BE2C (cell line): ENCODE data around the gene KCNJ6.
"Not testable (repeated sequence)": the region's sequence is repeated elsewhere in the genome, so short reads cannot be mapped to it uniquely, and the experiment has no call there.

Source experiments
- DNase-seq: peaks from one replicate; pipeline ENCODE4 v3.0.0-alpha.2; 2020
- H3K27me3 ChIP-seq: fragments of 250-450 bp; sonication (Bioruptor Pico); 2 replicates; pipeline ENCODE4 v1.5.1; 2020; ENCODE audit warnings: mild to moderate bottlenecking
- H3K36me3 ChIP-seq: fragments of 250-450 bp; sonication (Bioruptor Pico); 2 replicates; pipeline ENCODE4 v1.5.1; 2020; ENCODE audit warnings: mild to moderate bottlenecking
- H3K4me1 ChIP-seq: fragments of 250-450 bp; sonication (Bioruptor Pico); 2 replicates; pipeline ENCODE4 v1.5.1; 2020
- H3K4me3 ChIP-seq: 2 replicates; pipeline ENCODE4 v1.5.1; 2011; ENCODE audit warnings: low read depth, low read length
- H3K9me3 ChIP-seq: fragments of 250-450 bp; sonication (Bioruptor Pico); 2 replicates; pipeline ENCODE4 v1.5.1; 2020
- TF ChIP-seq, protein P1 (sequence below): IDR thresholded peaks from 2 replicates; pipeline ENCODE4 v1.5.1; 2012; ENCODE audit warnings: mild to moderate bottlenecking, low read depth, low read length

Gene KCNJ6

GRCh38 chr21:37932936-37933335, 16.7 kb upstream of the KCNJ6 start:
- Histone ChIP-seq H3K27me3 (no peaks in the 10 kb centered on the region), H3K9me3 (no peaks in the 10 kb centered on the region), H3K4me1 (no peaks in the 10 kb centered on the region), H3K36me3 (no peaks in the 10 kb centered on the region), H3K4me3 (no peak overlapping the region)
- DNase-seq: no peak
- TF ChIP-seq, protein P1, sequence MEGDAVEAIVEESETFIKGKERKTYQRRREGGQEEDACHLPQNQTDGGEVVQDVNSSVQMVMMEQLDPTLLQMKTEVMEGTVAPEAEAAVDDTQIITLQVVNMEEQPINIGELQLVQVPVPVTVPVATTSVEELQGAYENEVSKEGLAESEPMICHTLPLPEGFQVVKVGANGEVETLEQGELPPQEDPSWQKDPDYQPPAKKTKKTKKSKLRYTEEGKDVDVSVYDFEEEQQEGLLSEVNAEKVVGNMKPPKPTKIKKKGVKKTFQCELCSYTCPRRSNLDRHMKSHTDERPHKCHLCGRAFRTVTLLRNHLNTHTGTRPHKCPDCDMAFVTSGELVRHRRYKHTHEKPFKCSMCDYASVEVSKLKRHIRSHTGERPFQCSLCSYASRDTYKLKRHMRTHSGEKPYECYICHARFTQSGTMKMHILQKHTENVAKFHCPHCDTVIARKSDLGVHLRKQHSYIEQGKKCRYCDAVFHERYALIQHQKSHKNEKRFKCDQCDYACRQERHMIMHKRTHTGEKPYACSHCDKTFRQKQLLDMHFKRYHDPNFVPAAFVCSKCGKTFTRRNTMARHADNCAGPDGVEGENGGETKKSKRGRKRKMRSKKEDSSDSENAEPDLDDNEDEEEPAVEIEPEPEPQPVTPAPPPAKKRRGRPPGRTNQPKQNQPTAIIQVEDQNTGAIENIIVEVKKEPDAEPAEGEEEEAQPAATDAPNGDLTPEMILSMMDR: no peak

- Histone ChIP-seq H3K27me3 (no peaks in the 10 kb centered on the region), H3K36me3 (no peaks in the 10 kb centered on the region), H3K4me1 (no peaks in the 10 kb centered on the region), H3K9me3 (no peaks in the 10 kb centered on the region), H3K4me3 (no peak overlapping the region)
- TF ChIP-seq, protein P1: no peak
- no peak for DNase-seq
These were observed 11.5 kb upstream of the KCNJ6 start for GRCh38 chr21:37927711-37928110.

DNA sequence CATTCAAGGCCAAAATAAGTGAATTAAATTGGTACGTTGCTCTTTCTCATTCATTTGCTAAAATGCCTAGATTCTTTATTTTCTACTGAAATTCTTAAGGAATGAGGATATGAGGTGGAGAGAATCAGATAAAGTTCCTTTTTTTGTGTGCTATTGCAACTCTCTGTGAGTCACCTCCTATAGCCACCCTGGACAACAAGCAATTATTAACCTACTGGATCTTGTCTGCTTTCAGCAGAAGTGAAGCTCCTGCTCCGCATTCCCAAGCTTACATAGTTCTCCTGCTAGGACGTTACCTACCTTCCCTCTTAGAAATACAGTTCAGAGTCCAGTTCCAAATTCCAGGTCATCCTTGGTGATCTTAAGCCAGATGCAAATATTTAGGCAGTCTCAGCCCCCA, 4.8 kb upstream of the KCNJ6 start:
- Histone ChIP-seq H3K36me3 (no peaks in the 10 kb centered on the region), H3K9me3 (no peaks in the 10 kb centered on the region), H3K4me3 (no peak overlapping the region), H3K4me1 (no peaks in the 10 kb centered on the region), H3K27me3 (peaks cover 27% of the 10 kb centered on the region)
- TF ChIP-seq, protein P1: no peak
- no peak for DNase-seq

- not testable (repeated sequence) for DNase-seq, H3K4me1 ChIP-seq, H3K4me3 ChIP-seq, H3K36me3 ChIP-seq, H3K9me3 ChIP-seq
- H3K27me3 ChIP-seq: peaks cover 34% of the 10 kb centered on the region
These were observed 4.0 kb upstream of the KCNJ6 start for GRCh38 chr21:37920302-37920701.

DNA sequence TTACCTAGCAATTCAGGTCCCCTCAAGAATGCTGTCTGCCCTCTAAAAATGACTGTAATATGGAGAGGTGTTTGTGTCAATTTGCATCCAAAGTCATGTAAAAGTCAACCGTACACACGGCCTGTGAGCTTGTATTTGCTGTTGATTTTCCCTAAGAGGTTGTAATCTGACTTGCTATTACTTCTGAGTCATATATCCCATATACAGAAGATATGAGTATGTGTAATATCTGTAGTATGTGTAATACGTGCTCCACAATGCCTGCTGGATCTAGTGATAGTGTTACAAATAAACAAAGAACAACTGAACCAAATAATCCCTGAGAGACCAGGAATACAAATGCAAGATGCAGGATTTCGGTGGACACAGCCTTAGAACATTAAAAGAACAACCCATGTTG, 1.4 kb upstream of the KCNJ6 start:
- H3K9me3 ChIP-seq: no peaks in the 10 kb centered on the region
- H3K27me3 ChIP-seq: peaks cover 61% of the 10 kb centered on the region
- H3K4me1 ChIP-seq: no peaks in the 10 kb centered on the region
- no peak for DNase-seq
- TF ChIP-seq, protein P1: no peak
- H3K4me3 ChIP-seq: no peak overlapping the region
- H3K36me3 ChIP-seq: no peaks in the 10 kb centered on the region

GRCh38 chr21:37915941-37916309, 332 bp downstream of the KCNJ6 start:
- no peaks in the 10 kb centered on the region for H3K36me3 ChIP-seq
- TF ChIP-seq, protein P1: no peak
- peak; percentile 13 for DNase-seq

DNA sequence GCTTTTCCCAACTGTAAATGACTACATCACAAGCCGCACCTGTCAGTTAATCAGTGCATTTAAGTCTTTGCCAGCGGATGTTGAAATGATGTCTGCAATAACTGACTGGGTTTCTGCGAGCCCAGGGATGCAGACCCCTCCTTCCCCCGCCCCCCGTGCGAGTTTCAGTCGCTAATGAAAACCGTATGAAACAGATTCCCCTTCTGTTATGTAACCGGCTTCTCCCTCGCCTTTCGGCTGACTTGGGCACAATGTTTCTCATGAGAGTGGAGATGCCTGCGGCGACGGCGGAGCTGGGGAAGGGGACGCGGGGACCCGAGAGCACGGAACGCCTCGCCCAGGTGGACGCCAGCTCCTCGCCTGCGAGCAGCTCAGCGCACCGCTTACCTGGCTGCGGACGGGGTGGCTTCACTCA, 753 bp downstream of the KCNJ6 start:
- TF ChIP-seq, protein P1: no peak
- no peaks in the 10 kb centered on the region for H3K9me3 ChIP-seq

More at GRCh38 chr21:37915941-37916309, 332 bp downstream of the KCNJ6 start:
- Histone ChIP-seq H3K27me3 (peaks cover 69% of the 10 kb centered on the region), H3K4me3 (peak overlapping the region; percentile 16), H3K4me1 (no peaks in the 10 kb centered on the region), H3K9me3 (no peaks in the 10 kb centered on the region)

More for the DNA sequence above, 753 bp downstream of the KCNJ6 start:
- Histone ChIP-seq H3K4me1 (no peaks in the 10 kb centered on the region), H3K36me3 (no peaks in the 10 kb centered on the region), H3K27me3 (peaks cover 69% of the 10 kb centered on the region), H3K4me3 (peak overlapping the region; percentile 16)
- no peak for DNase-seq
